NB4 (cell line): ENCODE results near the gene HTR3A.

Source experiments
- CTCF ChIP-seq: IDR thresholded peaks from one replicate; pipeline ENCODE4 v1.5.1; 2012; ENCODE audit warnings: low read depth, low read length
- MAX ChIP-seq: IDR thresholded peaks from 2 replicates; pipeline ENCODE4 v1.6.1; 2011; ENCODE audit warnings: low read depth, low read length
- POLR2A ChIP-seq: IDR thresholded peaks from 2 replicates; pipeline ENCODE4 v1.6.1; 2011; ENCODE audit warnings: mild to moderate bottlenecking; ENCODE audit not compliant: insufficient read length; ENCODE audit errors: extremely low read depth

- TF ChIP-seq POLR2A: no peak
- TF ChIP-seq CTCF: no peak
- no peak for TF ChIP-seq MAX
Measured at GRCh38 chr11:113967361-113967760, 7.5 kb upstream of the HTR3A start.
